ENCODE results near the gene LARP4B.

Gene LARP4B

GRCh38 chr10:970311-971149 is 39.0 kb upstream of the LARP4B start:
- H3K27ac ChIP-seq (ENCODE audit: low read length), result no peak overlapping the region
- no peaks in the 10 kb centered on the region for H3K9me3 ChIP-seq (ENCODE audit: control insufficient read depth, insufficient read depth, low read length)
- no peaks in the 10 kb centered on the region for H3K27me3 ChIP-seq (ENCODE audit: control insufficient read depth, insufficient read depth, low read length)
- no CpG with 5 or more reads among the region's 14 CpGs for WGBS (ENCODE audit: insufficient coverage, insufficient read length)
- no peak overlapping the region for H3K4me3 ChIP-seq (ENCODE audit: low read length)
- no peaks in the 10 kb centered on the region for H3K4me1 ChIP-seq (ENCODE audit: control insufficient read depth, insufficient read depth, low read length)
- no peaks in the 10 kb centered on the region for H3K36me3 ChIP-seq (ENCODE audit: control insufficient read depth, insufficient read depth, low read length)
- DNase-seq (ENCODE audit: low read depth, low spot score), result no peak

GRCh38 chr10:969473-970150 is 38.1 kb upstream of the LARP4B start:
- H3K4me1 ChIP-seq (ENCODE audit: control insufficient read depth, insufficient read depth, low read length), result no peaks in the 10 kb centered on the region
- no peak for DNase-seq (ENCODE audit: low read depth, low spot score)
- no CpG with 5 or more reads among the region's 15 CpGs for WGBS (ENCODE audit: insufficient coverage, insufficient read length)
- H3K27me3 ChIP-seq (ENCODE audit: control insufficient read depth, insufficient read depth, low read length), result no peaks in the 10 kb centered on the region
- H3K4me3 ChIP-seq (ENCODE audit: low read length), result no peak overlapping the region
- H3K27ac ChIP-seq (ENCODE audit: low read length), result no peak overlapping the region
- H3K36me3 ChIP-seq (ENCODE audit: control insufficient read depth, insufficient read depth, low read length), result no peaks in the 10 kb centered on the region
- no peaks in the 10 kb centered on the region for H3K9me3 ChIP-seq (ENCODE audit: control insufficient read depth, insufficient read depth, low read length)

- H3K9me3 ChIP-seq (ENCODE audit: control insufficient read depth, insufficient read depth, low read length), result no peaks in the 10 kb centered on the region
- H3K4me3 ChIP-seq (ENCODE audit: low read length), result no peak overlapping the region
- H3K36me3 ChIP-seq (ENCODE audit: control insufficient read depth, insufficient read depth, low read length), result no peaks in the 10 kb centered on the region
- no peaks in the 10 kb centered on the region for H3K4me1 ChIP-seq (ENCODE audit: control insufficient read depth, insufficient read depth, low read length)
- no peak for DNase-seq (ENCODE audit: low read depth, low spot score)
- no peak overlapping the region for H3K27ac ChIP-seq (ENCODE audit: low read length)
- no CpG with 5 or more reads among the region's 17 CpGs for WGBS (ENCODE audit: insufficient coverage, insufficient read length)
- no peaks in the 10 kb centered on the region for H3K27me3 ChIP-seq (ENCODE audit: control insufficient read depth, insufficient read depth, low read length)
These were observed 37.2 kb upstream of the LARP4B start for GRCh38 chr10:968546-969199.

- H3K9me3 ChIP-seq (ENCODE audit: control insufficient read depth, insufficient read depth, low read length), result no peaks in the 10 kb centered on the region
- H3K27ac ChIP-seq (ENCODE audit: low read length), result no peak overlapping the region
- DNase-seq (ENCODE audit: low read depth, low spot score), result no peak
These were observed 35.1 kb upstream of the LARP4B start for GRCh38 chr10:966466-967235.

GRCh38 chr10:964988-965417 is 33.5 kb upstream of the LARP4B start:
- Histone ChIP-seq H3K4me3 (ENCODE audit: low read length) (no peak overlapping the region), H3K4me1 (ENCODE audit: control insufficient read depth, insufficient read depth, low read length) (no peaks in the 10 kb centered on the region), H3K36me3 (ENCODE audit: control insufficient read depth, insufficient read depth, low read length) (no peaks in the 10 kb centered on the region), H3K27me3 (ENCODE audit: control insufficient read depth, insufficient read depth, low read length) (no peaks in the 10 kb centered on the region), H3K9me3 (ENCODE audit: control insufficient read depth, insufficient read depth, low read length) (no peaks in the 10 kb centered on the region), H3K27ac (ENCODE audit: low read length) (no peak overlapping the region)
- no peak for DNase-seq (ENCODE audit: low read depth, low spot score)
- WGBS (ENCODE audit: insufficient coverage, insufficient read length), result no CpG with 5 or more reads among the region's 20 CpGs

More at GRCh38 chr10:966466-967235, 35.1 kb upstream of the LARP4B start:
- Histone ChIP-seq H3K36me3 (ENCODE audit: control insufficient read depth, insufficient read depth, low read length) (no peaks in the 10 kb centered on the region), H3K27me3 (ENCODE audit: control insufficient read depth, insufficient read depth, low read length) (no peaks in the 10 kb centered on the region), H3K4me3 (ENCODE audit: low read length) (no peak overlapping the region), H3K4me1 (ENCODE audit: control insufficient read depth, insufficient read depth, low read length) (no peaks in the 10 kb centered on the region)
- no CpG with 5 or more reads among the region's 20 CpGs for WGBS (ENCODE audit: insufficient coverage, insufficient read length)

GRCh38 chr10:964321-964987 is 32.9 kb upstream of the LARP4B start:
- H3K36me3 ChIP-seq (ENCODE audit: control insufficient read depth, insufficient read depth, low read length), result no peaks in the 10 kb centered on the region
- H3K4me1 ChIP-seq (ENCODE audit: control insufficient read depth, insufficient read depth, low read length), result no peaks in the 10 kb centered on the region
- H3K27me3 ChIP-seq (ENCODE audit: control insufficient read depth, insufficient read depth, low read length), result no peaks in the 10 kb centered on the region
- WGBS (ENCODE audit: insufficient coverage, insufficient read length), result no CpG with 5 or more reads among the region's 15 CpGs
- no peak for DNase-seq (ENCODE audit: low read depth, low spot score)
- no peaks in the 10 kb centered on the region for H3K9me3 ChIP-seq (ENCODE audit: control insufficient read depth, insufficient read depth, low read length)
- no peak overlapping the region for H3K27ac ChIP-seq (ENCODE audit: low read length)
- H3K4me3 ChIP-seq (ENCODE audit: low read length), result no peak overlapping the region

GRCh38 chr10:963655-964054 is 32.1 kb upstream of the LARP4B start:
- no peak overlapping the region for H3K27ac ChIP-seq (ENCODE audit: low read length)
- no CpG with 5 or more reads among the region's 4 CpGs for WGBS (ENCODE audit: insufficient coverage, insufficient read length)

GRCh38 chr10:963186-963585 is 31.7 kb upstream of the LARP4B start:
- no CpG with 5 or more reads among the region's 5 CpGs for WGBS (ENCODE audit: insufficient coverage, insufficient read length)

More at GRCh38 chr10:963655-964054, 32.1 kb upstream of the LARP4B start:
- H3K27me3 ChIP-seq (ENCODE audit: control insufficient read depth, insufficient read depth, low read length), result no peaks in the 10 kb centered on the region
- DNase-seq (ENCODE audit: low read depth, low spot score), result no peak
- H3K4me3 ChIP-seq (ENCODE audit: low read length), result no peak overlapping the region
- no peaks in the 10 kb centered on the region for H3K4me1 ChIP-seq (ENCODE audit: control insufficient read depth, insufficient read depth, low read length)
- H3K9me3 ChIP-seq (ENCODE audit: control insufficient read depth, insufficient read depth, low read length), result no peaks in the 10 kb centered on the region
- H3K36me3 ChIP-seq (ENCODE audit: control insufficient read depth, insufficient read depth, low read length), result no peaks in the 10 kb centered on the region

GRCh38 chr10:962342-962741 is 30.8 kb upstream of the LARP4B start:
- Histone ChIP-seq H3K4me1 (ENCODE audit: control insufficient read depth, insufficient read depth, low read length) (no peaks in the 10 kb centered on the region), H3K4me3 (ENCODE audit: low read length) (no peak overlapping the region), H3K27me3 (ENCODE audit: control insufficient read depth, insufficient read depth, low read length) (no peaks in the 10 kb centered on the region), H3K36me3 (ENCODE audit: control insufficient read depth, insufficient read depth, low read length) (no peaks in the 10 kb centered on the region), H3K27ac (ENCODE audit: low read length) (no peak overlapping the region), H3K9me3 (ENCODE audit: control insufficient read depth, insufficient read depth, low read length) (no peaks in the 10 kb centered on the region)
- WGBS (ENCODE audit: insufficient coverage, insufficient read length), result no CpG with 5 or more reads among the region's 3 CpGs
- DNase-seq (ENCODE audit: low read depth, low spot score), result no peak

More at GRCh38 chr10:963186-963585, 31.7 kb upstream of the LARP4B start:
- H3K36me3 ChIP-seq (ENCODE audit: control insufficient read depth, insufficient read depth, low read length), result no peaks in the 10 kb centered on the region
- H3K27ac ChIP-seq (ENCODE audit: low read length), result no peak overlapping the region
- DNase-seq (ENCODE audit: low read depth, low spot score), result no peak
- no peak overlapping the region for H3K4me3 ChIP-seq (ENCODE audit: low read length)
- H3K4me1 ChIP-seq (ENCODE audit: control insufficient read depth, insufficient read depth, low read length), result no peaks in the 10 kb centered on the region
- no peaks in the 10 kb centered on the region for H3K27me3 ChIP-seq (ENCODE audit: control insufficient read depth, insufficient read depth, low read length)
- H3K9me3 ChIP-seq (ENCODE audit: control insufficient read depth, insufficient read depth, low read length), result no peaks in the 10 kb centered on the region
